ENCODE data around the gene FES.

Gene FES

DNA sequence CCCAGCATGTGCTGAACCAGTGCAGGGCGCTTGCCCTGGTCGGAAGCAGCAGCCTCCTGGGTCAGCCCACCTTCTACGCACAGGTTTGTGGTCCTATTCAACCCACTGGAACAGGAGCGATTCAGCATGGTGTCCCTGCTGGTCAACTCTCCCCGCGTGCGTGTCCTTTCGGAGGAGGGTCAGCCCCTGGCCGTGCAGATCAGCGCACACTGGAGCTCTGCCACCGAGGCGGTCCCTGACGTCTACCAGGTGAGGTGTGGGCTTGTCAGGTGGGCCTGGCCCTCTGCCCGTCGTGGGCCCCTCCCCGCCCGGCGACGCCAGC lies 27.0 kb downstream of the FES start:
- CTCF ChIA-PET, result interaction anchor here (1.2 to 14.0 kb wide), 2 partner anchors 22 to 41 kb away, joined by 3 to 186 read pairs; partner anchors contain the start of genes HDDC3 and UNC45A

DNA sequence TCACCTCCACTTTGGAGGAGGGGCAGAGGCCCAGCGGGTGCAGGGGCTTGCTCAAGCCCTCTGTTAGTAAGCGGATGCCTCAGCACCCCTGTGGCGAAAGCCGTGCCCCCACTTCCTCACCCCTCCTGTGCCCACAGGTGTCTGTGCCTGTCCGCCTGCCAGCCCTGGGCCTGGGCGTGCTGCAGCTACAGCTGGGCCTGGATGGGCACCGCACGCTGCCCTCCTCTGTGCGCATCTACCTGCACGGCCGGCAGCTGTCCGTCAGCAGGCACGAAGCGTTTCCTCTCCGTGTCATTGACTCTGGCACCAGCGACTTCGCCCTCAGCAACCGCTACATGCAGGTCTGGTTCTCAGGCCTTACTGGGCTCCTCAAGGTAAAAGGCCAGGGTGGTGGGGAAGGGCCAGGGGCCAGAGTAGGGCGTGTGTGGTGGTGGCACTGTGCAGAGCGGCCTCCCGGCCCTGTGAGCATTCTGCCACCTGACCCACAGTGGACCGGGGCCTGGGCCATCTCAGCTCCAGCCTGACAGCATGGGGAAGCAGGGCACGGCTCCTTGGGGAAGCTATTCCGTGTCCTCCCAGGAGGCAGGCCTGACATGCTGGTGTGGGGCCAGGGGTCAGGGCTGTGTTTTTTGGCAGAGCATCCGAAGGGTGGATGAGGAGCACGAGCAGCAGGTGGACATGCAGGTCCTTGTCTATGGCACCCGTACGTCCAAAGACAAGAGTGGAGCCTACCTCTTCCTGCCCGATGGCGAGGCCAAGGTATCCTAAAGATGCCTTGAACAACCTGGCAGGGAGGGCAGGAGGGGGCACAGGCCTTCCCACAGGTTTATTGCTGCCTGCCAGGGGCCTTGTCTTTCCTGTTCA lies 27.8 kb downstream of the FES start:
- CTCF ChIA-PET, result interaction anchor here (1.2 to 14.1 kb wide), 3 partner anchors 20 to 42 kb away, joined by 3 to 186 read pairs (median 180); partner anchors contain the start of genes HDDC3 and UNC45A
- no peak for DNase-seq (ENCODE audit: low read depth, low spot score)
- POLR2A ChIA-PET, result no interaction called here
- TF ChIP-seq, protein P1, sequence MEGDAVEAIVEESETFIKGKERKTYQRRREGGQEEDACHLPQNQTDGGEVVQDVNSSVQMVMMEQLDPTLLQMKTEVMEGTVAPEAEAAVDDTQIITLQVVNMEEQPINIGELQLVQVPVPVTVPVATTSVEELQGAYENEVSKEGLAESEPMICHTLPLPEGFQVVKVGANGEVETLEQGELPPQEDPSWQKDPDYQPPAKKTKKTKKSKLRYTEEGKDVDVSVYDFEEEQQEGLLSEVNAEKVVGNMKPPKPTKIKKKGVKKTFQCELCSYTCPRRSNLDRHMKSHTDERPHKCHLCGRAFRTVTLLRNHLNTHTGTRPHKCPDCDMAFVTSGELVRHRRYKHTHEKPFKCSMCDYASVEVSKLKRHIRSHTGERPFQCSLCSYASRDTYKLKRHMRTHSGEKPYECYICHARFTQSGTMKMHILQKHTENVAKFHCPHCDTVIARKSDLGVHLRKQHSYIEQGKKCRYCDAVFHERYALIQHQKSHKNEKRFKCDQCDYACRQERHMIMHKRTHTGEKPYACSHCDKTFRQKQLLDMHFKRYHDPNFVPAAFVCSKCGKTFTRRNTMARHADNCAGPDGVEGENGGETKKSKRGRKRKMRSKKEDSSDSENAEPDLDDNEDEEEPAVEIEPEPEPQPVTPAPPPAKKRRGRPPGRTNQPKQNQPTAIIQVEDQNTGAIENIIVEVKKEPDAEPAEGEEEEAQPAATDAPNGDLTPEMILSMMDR (IDR thresholded peaks at IDR 0.05; ENCODE audit: insufficient read depth, low read length, missing control alignments), result no peak
- no peak overlapping the region for H3K4me3 ChIP-seq (ENCODE audit: low read depth, low read length)

More for the DNA sequence above, 27.0 kb downstream of the FES start:
- POLR2A ChIA-PET, result no interaction called here
- no peak overlapping the region for H3K4me3 ChIP-seq (ENCODE audit: low read depth, low read length)
- no peak for DNase-seq (ENCODE audit: low read depth, low spot score)
- TF ChIP-seq, protein P1 (IDR thresholded peaks at IDR 0.05; ENCODE audit: insufficient read depth, low read length, missing control alignments), result no peak

DNA sequence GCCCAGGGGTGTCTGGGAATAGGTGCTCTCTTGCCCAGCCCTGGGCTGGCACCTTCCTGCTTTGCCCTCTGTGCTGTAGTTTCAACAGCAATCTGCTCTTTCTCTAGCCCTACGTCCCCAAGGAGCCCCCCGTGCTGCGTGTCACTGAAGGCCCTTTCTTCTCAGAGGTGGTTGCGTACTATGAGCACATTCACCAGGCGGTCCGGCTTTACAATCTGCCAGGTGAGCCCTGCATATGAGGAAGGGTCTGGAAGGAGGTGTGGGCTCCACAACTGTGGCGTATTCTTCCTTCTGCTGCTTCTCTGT lies 28.4 kb downstream of the FES start:
- ChIA-PET CTCF (interaction anchor here (14.1 kb wide), 1 partner anchor 20 kb away, joined by 180 read pairs; the partner anchor contains the start of genes HDDC3 and UNC45A), POLR2A (no interaction called here)
- DNase-seq (ENCODE audit: low read depth, low spot score), result no peak
- TF ChIP-seq, protein P1 (IDR thresholded peaks at IDR 0.05; ENCODE audit: insufficient read depth, low read length, missing control alignments), result no peak
- no peak overlapping the region for H3K4me3 ChIP-seq (ENCODE audit: low read depth, low read length)

DNA sequence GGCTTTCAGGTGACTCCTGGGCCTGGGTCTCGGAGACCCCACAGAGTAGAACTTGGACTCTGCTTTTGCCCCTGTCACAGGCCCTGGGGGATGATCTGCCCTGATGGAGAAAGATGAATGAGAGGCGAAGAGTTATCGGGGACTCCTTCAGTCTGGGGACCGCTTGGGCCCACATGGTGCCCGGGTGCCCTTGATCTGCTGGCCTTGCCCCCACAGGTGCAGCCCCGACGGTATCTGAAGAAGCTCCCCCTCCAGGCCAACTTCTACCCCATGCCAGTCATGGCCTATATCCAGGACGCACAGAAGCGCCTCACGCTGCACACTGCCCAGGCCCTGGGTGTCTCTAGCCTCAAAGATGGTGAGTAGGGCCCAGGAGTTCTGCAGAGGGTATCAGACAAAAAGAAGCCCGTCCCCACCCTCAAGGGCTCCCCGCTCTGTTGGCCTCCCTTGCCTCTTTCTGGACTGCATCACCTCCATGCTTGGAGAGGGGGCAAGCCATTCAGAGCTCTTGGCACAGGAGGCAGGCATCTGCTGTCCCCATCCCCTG lies 29.2 kb downstream of the FES start:
- ChIA-PET POLR2A (interaction anchor here (0.7 to 1.2 kb wide), 2 partner anchors 10 to 11 kb away, joined by 3 read pairs; no protein-coding TSS in a partner anchor), CTCF (interaction anchor here (1.0 to 14.1 kb wide), 3 partner anchors 9 to 19 kb away, joined by 5 to 180 read pairs (median 7); partner anchors contain the start of genes HDDC3 and UNC45A)
- no peak for DNase-seq (ENCODE audit: low read depth, low spot score)
- TF ChIP-seq, protein P1 (IDR thresholded peaks at IDR 0.05; ENCODE audit: insufficient read depth, low read length, missing control alignments), result no peak
- no peak overlapping the region for H3K4me3 ChIP-seq (ENCODE audit: low read depth, low read length)

DNA sequence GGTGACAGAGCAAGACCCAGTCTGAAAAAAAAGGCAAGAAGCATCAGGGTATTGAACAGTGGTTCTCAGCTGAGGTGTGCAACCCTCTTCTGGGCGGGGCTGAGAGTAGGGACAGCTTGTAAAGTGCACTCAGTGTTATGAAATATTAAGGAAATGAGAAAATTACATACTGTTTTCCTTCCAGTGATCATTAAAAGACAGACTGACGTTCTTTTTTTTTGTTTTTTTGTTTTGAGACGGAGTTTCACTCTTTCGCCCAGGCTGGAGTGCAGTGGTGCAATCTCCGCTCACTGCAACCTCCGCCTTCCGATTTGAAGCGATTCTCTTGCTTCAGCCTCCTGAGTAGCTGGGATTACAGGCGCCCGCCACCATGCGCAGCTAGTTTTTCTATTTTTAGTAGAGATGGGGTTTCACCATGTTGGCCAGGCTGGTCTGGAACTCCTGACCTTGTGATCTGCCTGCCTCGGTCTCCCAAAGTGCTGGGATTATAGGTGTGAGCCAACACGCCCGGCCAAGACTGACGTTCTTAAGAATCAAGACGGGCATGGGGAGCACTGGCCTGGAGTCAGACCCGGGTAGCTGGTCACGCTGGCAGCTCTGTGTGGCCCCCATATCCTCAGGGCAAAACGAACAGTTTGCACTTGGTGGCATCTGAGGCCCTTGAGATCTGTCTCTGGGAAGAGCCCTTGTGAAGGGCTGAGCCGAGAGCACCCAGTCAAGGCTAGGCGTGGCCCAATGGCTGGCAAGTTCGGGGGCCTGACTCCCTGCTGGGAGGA lies 30.2 kb downstream of the FES start:
- no peak for DNase-seq (ENCODE audit: low read depth, low spot score)
- CTCF ChIA-PET, result interaction anchor here (1.4 to 14.1 kb wide), 2 partner anchors 10 to 18 kb away, joined by 5 to 180 read pairs; partner anchors contain the start of genes HDDC3 and UNC45A
- POLR2A ChIA-PET, result interaction anchor here (1.2 kb wide), 1 partner anchor 11 kb away, joined by 3 read pairs; no protein-coding TSS in a partner anchor
- no peak overlapping the region for H3K4me3 ChIP-seq (ENCODE audit: low read depth, low read length)
- TF ChIP-seq, protein P1 (IDR thresholded peaks at IDR 0.05; ENCODE audit: insufficient read depth, low read length, missing control alignments), result no peak
